Vagina (tissue), 2 donors: ENCODE data around the gene SPARCL1. TPM values are rescaled to one million over a fixed set of nuclear protein-coding genes. Genes with fewer than 3 reads are reported as not detected.

Experiments used
- DNase-seq, 2 donors: peaks; one replicate each; pipeline ENCODE4 v3.0.0-alpha.2; 2017; ENCODE audit errors: extremely low spot score in 2 of 2
- H3K27ac ChIP-seq: fragments of 200-600 bp; sonication (generic); one replicate; pipeline ENCODE4 v1.5.1; 2019
- H3K27me3 ChIP-seq: fragments of 200-600 bp; sonication (generic); one replicate; pipeline ENCODE4 v1.5.1; 2019
- H3K36me3 ChIP-seq, 2 donors: fragments of 200-600 bp; sonication (generic); one replicate each; pipeline ENCODE4 v1.5.1; 2017 to 2019
- H3K4me1 ChIP-seq: fragments of 200-600 bp; sonication (generic); one replicate; pipeline ENCODE4 v1.5.1; 2019
- H3K4me3 ChIP-seq, 2 donors: fragments of 200-600 bp; sonication (generic); 1 replicate in 1 of 2; 2 replicates in 1 of 2; pipeline ENCODE4 v1.5.1; 2016 to 2019
- H3K9me3 ChIP-seq: fragments of 200-600 bp; sonication (generic); one replicate; pipeline ENCODE4 v1.5.1; 2019
- CTCF ChIP-seq, 3 experiments: fragments of 450-650 bp in 2 of 3; fragments of 200-600 bp in 1 of 3; sonication (generic) in 1 of 3; IDR thresholded peaks; one replicate each; pipeline ENCODE4 v1.5.1; 2017 to 2019; ENCODE audit warnings: antibody characterized with exemption in 3 of 3, mild to moderate bottlenecking in 2 of 3, moderate library complexity in 2 of 3
- POLR2A ChIP-seq, 2 donors: fragments of 450-650 bp; IDR thresholded peaks; one replicate each; pipeline ENCODE4 v1.6.1; 2017; ENCODE audit warnings: antibody characterized with exemption in 2 of 2, mild to moderate bottlenecking in 2 of 2, moderate library complexity in 2 of 2
- POLR2AphosphoS5 ChIP-seq, 2 donors: sonication (generic); formaldehyde crosslinking; IDR thresholded peaks; one replicate each; pipeline ENCODE4 v1.9.0; 2017; ENCODE audit warnings: antibody characterized with exemption in 2 of 2, mild to moderate bottlenecking in 2 of 2, low read depth in 1 of 2; ENCODE audit not compliant: insufficient read depth in 1 of 2
- intact Hi-C: fragments of 100-400 bp; cut with DNase I; formaldehyde crosslinking; loops from one replicate; pipeline ENCODE4 v1.15.1; 2023
- total RNA-seq: library from RNA; depleted of rRNA; stranded (reverse); fragments of >200 nt; gene quantifications from one replicate; pipeline ENCODE4 v1.2.3, GENCODE V29; 2016

SPARCL1 gene
- total RNA-seq, 1 donor from 2014 or later, result 558 TPM

GRCh38 chr4:87570290-87570805 lies 41.2 kb upstream of the SPARCL1 start:
- no peak for TF ChIP-seq POLR2AphosphoS5 (IDR thresholded peaks at IDR 0.05; ENCODE audit: insufficient read depth in 1 of 2, low read depth in 1 of 2)
- no peak for TF ChIP-seq POLR2A (IDR thresholded peaks at IDR 0.05)
- TF ChIP-seq CTCF (IDR thresholded peaks at IDR 0.05), result no peak
- no peaks in the 10 kb centered on the region for H3K9me3 ChIP-seq
- no peak for DNase-seq
- no peak overlapping the region for H3K4me3 ChIP-seq
- intact Hi-C loops, result no loop called here
- H3K4me1 ChIP-seq, result no peaks in the 10 kb centered on the region
- no peaks in the 10 kb centered on the region for H3K36me3 ChIP-seq
- no peaks in the 10 kb centered on the region for H3K27me3 ChIP-seq
- H3K27ac ChIP-seq, result no peak overlapping the region

- TF ChIP-seq POLR2A (IDR thresholded peaks at IDR 0.05), result no peak
- Histone ChIP-seq H3K36me3 (no peaks in the 10 kb centered on the region), H3K9me3 (no peaks in the 10 kb centered on the region), H3K4me1 (no peaks in the 10 kb centered on the region), H3K27me3 (no peaks in the 10 kb centered on the region), H3K4me3 (no peak overlapping the region), H3K27ac (no peak overlapping the region)
- intact Hi-C loops, result no loop called here
- DNase-seq, result no peak
These were observed 38.0 kb upstream of the SPARCL1 start for GRCh38 chr4:87567191-87567590.

GRCh38 chr4:87566276-87566675 lies 37.1 kb upstream of the SPARCL1 start:
- DNase-seq, result no peak
- no peak for TF ChIP-seq POLR2AphosphoS5 (IDR thresholded peaks at IDR 0.05; ENCODE audit: insufficient read depth in 1 of 2, low read depth in 1 of 2)
- no peak for TF ChIP-seq POLR2A (IDR thresholded peaks at IDR 0.05)
- TF ChIP-seq CTCF (IDR thresholded peaks at IDR 0.05), result no peak
- no peaks in the 10 kb centered on the region for H3K9me3 ChIP-seq
- intact Hi-C loops, result no loop called here
- H3K36me3 ChIP-seq, result no peaks in the 10 kb centered on the region
- no peak overlapping the region for H3K27ac ChIP-seq
- no peaks in the 10 kb centered on the region for H3K27me3 ChIP-seq
- H3K4me1 ChIP-seq, result no peaks in the 10 kb centered on the region
- H3K4me3 ChIP-seq, result no peak overlapping the region

GRCh38 chr4:87565746-87566145 lies 36.6 kb upstream of the SPARCL1 start:
- no peaks in the 10 kb centered on the region for H3K4me1 ChIP-seq
- H3K27me3 ChIP-seq, result no peaks in the 10 kb centered on the region
- TF ChIP-seq POLR2AphosphoS5 (IDR thresholded peaks at IDR 0.05; ENCODE audit: insufficient read depth in 1 of 2, low read depth in 1 of 2), result no peak
- no peak for TF ChIP-seq CTCF (IDR thresholded peaks at IDR 0.05)
- TF ChIP-seq POLR2A (IDR thresholded peaks at IDR 0.05), result no peak
- intact Hi-C loops, result no loop called here
- no peak overlapping the region for H3K4me3 ChIP-seq
- H3K9me3 ChIP-seq, result no peaks in the 10 kb centered on the region
- no peak for DNase-seq
- no peaks in the 10 kb centered on the region for H3K36me3 ChIP-seq
- no peak overlapping the region for H3K27ac ChIP-seq

GRCh38 chr4:87560802-87561201 lies 31.6 kb upstream of the SPARCL1 start:
- intact Hi-C loops, result no loop called here
- H3K4me1 ChIP-seq, result peaks cover 7% of the 10 kb centered on the region
- TF ChIP-seq POLR2A (IDR thresholded peaks at IDR 0.05), result no peak
- TF ChIP-seq CTCF (IDR thresholded peaks at IDR 0.05), result no peak
- no peak for TF ChIP-seq POLR2AphosphoS5 (IDR thresholded peaks at IDR 0.05; ENCODE audit: insufficient read depth in 1 of 2, low read depth in 1 of 2)
- no peak for DNase-seq
- H3K9me3 ChIP-seq, result no peaks in the 10 kb centered on the region
- no peak overlapping the region for H3K27ac ChIP-seq
- H3K27me3 ChIP-seq, result no peaks in the 10 kb centered on the region
- H3K36me3 ChIP-seq, result no peaks in the 10 kb centered on the region
- H3K4me3 ChIP-seq, result no peak overlapping the region
